8988T (cell line): ENCODE data around the gene SSH3.

Experiments
- DNase-seq: peaks from one replicate; pipeline ENCODE4 v3.0.0; 2011

The SSH3 gene

GRCh38 chr11:67268081-67268961, 35.0 kb upstream of the SSH3 start:
- DNase-seq = no peak

GRCh38 chr11:67268962-67269268, 34.4 kb upstream of the SSH3 start:
- DNase-seq = no peak

- DNase-seq = no peak
These were observed 33.7 kb upstream of the SSH3 start for GRCh38 chr11:67269401-67270255.

- DNase-seq = no peak
These were observed 32.8 kb upstream of the SSH3 start for GRCh38 chr11:67270256-67271204.

GRCh38 chr11:67271205-67271540, 32.2 kb upstream of the SSH3 start:
- no peak for DNase-seq

GRCh38 chr11:67271541-67272284, 31.6 kb upstream of the SSH3 start:
- DNase-seq = no peak

GRCh38 chr11:67272327-67273259, 30.7 kb upstream of the SSH3 start:
- DNase-seq = no peak

GRCh38 chr11:67273260-67273990, 29.9 kb upstream of the SSH3 start:
- no peak for DNase-seq

GRCh38 chr11:67274768-67275605, 28.3 kb upstream of the SSH3 start:
- no peak for DNase-seq

- peak; percentile 32 for DNase-seq
These were observed 27.5 kb upstream of the SSH3 start for GRCh38 chr11:67275606-67276409.

GRCh38 chr11:67276781-67277230, 26.5 kb upstream of the SSH3 start:
- DNase-seq = no peak

- DNase-seq = no peak
These were observed 25.9 kb upstream of the SSH3 start for GRCh38 chr11:67277231-67277961.

GRCh38 chr11:67278135-67278938, 25.0 kb upstream of the SSH3 start:
- no peak for DNase-seq

GRCh38 chr11:67278939-67279588, 24.3 kb upstream of the SSH3 start:
- no peak for DNase-seq

- no peak for DNase-seq
These were observed 23.6 kb upstream of the SSH3 start for GRCh38 chr11:67279589-67280340.
